Bronchus fibroblast of lung (primary cell): ENCODE measurements around the gene JAKMIP1. TPM values are rescaled to one million over a fixed set of nuclear protein-coding genes. Genes with fewer than 3 reads are reported as not detected.

ENCODE experiments used
- total RNA-seq: library from RNA; depleted of rRNA; stranded (reverse); fragments of >200 nt; gene quantifications from 2 replicates; pipeline ENCODE4 v1.2.3, GENCODE V29; 2015

The JAKMIP1 gene
- total RNA-seq: not detected in 2 replicates

GRCh38 chr4:6200011-6200921, at the start of gene JAKMIP1:
JAKMIP1 (minus strand) TSS chr4:6200549; CDS start chr4:6112850, 87,699 bp downstream.

GRCh38 chr4:6018331-6018730, 182.0 kb downstream of the JAKMIP1 start, which contains the start of gene C4orf50:
C4orf50 (minus strand) TSS chr4:6018431.

Other genes starting within 250 kb of the JAKMIP1 start
- not detected in 2 replicates for gene C4orf50, start 182.1 kb downstream of the JAKMIP1 start, total RNA-seq
- 19.8 and 22.9 TPM in 2 replicates for gene WFS1, start 69.3 kb upstream of the JAKMIP1 start, total RNA-seq